ENCODE data around the gene CDKN2AIP. TPM values are rescaled to one million over a fixed set of nuclear protein-coding genes. Genes with fewer than 3 reads are reported as not detected.
A peak's percentile ranks its signal among the peaks of the same experiment; 100 is the strongest.
"Not testable (repeated sequence)": the region's sequence is repeated elsewhere in the genome, so short reads cannot be mapped to it uniquely, and the experiment has no call there.

CDKN2AIP gene
- total RNA-seq, 2 donors from 2014 or later = 14.1 to 15.3 TPM

DNA sequence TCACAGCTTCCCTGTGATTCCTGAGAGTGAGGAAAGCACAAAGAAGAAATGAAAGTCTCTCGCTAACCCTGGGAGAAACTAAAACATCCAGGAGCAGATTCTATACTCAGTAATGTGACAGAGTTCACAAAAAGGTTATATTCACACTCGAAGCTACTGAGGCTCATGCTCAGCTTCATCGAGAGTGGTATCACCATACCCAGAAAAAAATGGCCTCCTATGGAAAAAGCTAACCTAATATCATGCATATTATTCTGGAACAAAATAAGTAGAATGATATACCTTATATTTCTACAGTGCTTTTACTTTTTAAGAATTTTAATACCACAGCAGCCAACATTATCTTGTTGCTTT lies 13.5 kb upstream of the CDKN2AIP start:
- Histone ChIP-seq H3K9ac (ENCODE audit: extremely low read depth, low read length, poor library complexity, severe bottlenecking) (peak overlapping the region; percentile 35), H3K27ac (ENCODE audit: low read depth, low read length) (peak overlapping the region; percentile 65), H3K36me3 (ENCODE audit: control insufficient read depth, insufficient read depth, low read length) (no peaks in the 10 kb centered on the region), H3K4me1 (ENCODE audit: control insufficient read depth, insufficient read depth, low read length) (no peaks in the 10 kb centered on the region), H3K4me3 (ENCODE audit: low read length) (no peak overlapping the region), H3K9me3 (ENCODE audit: control insufficient read depth, low read length) (peaks cover 13% of the 10 kb centered on the region), H3K27me3 (ENCODE audit: control insufficient read depth, insufficient read depth, low read length, poor library complexity, severe bottlenecking) (no peaks in the 10 kb centered on the region)
- whole genome bisulfite sequencing, 2 experiments (ENCODE audit: insufficient coverage in 1 of 2, insufficient read length in 1 of 2) = 17 to 59% methylated on average over 1 to 3 of the region's 3 CpGs
- Mint-ChIP-seq H3K27me3 (ENCODE audit: insufficient read depth) (peaks cover 3% of the 10 kb centered on the region), H3K4me3 (no peak overlapping the region), H3K9me3 (peaks cover 25% of the 10 kb centered on the region), H3K4me1 (peaks cover 7% of the 10 kb centered on the region), H3K36me3 (ENCODE audit: low read depth) (no peaks in the 10 kb centered on the region), H3K27ac (peak overlapping the region; percentile 95)
- TF ChIP-seq, protein P1, sequence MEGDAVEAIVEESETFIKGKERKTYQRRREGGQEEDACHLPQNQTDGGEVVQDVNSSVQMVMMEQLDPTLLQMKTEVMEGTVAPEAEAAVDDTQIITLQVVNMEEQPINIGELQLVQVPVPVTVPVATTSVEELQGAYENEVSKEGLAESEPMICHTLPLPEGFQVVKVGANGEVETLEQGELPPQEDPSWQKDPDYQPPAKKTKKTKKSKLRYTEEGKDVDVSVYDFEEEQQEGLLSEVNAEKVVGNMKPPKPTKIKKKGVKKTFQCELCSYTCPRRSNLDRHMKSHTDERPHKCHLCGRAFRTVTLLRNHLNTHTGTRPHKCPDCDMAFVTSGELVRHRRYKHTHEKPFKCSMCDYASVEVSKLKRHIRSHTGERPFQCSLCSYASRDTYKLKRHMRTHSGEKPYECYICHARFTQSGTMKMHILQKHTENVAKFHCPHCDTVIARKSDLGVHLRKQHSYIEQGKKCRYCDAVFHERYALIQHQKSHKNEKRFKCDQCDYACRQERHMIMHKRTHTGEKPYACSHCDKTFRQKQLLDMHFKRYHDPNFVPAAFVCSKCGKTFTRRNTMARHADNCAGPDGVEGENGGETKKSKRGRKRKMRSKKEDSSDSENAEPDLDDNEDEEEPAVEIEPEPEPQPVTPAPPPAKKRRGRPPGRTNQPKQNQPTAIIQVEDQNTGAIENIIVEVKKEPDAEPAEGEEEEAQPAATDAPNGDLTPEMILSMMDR (conservative IDR thresholded peaks at IDR 0.05) = no peak
- no peak for DNase-seq

DNA sequence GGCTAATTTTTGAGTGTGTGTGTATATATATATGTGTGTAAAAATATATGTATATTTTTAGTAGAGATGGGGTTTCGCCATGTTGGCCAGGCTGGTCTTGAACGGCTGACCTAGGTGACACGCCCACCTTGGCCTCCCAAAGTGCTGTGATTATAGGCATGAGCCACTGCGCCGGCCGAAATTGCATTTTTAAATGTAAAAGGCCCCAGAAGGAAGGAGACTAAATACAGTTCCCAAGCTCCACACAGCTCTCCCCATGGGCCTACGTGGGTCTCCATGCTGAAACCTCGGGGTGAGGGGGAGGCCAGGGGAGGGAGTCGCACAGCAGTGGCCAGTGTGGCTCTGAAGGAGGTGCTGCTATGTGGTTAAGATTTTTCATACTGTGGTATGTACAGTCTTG lies 12.8 kb upstream of the CDKN2AIP start:
- H3K9ac ChIP-seq (ENCODE audit: extremely low read depth, low read length, poor library complexity, severe bottlenecking) = no peak overlapping the region
- H3K27me3 ChIP-seq (ENCODE audit: control insufficient read depth, insufficient read depth, low read length, poor library complexity, severe bottlenecking) = no peaks in the 10 kb centered on the region
- peaks cover 13% of the 10 kb centered on the region for H3K9me3 ChIP-seq (ENCODE audit: control insufficient read depth, low read length)
- 93 to 94% methylated on average over 8 to 9 of the region's 9 CpGs for WGBS, 2 experiments (ENCODE audit: insufficient coverage in 1 of 2, insufficient read length in 1 of 2)
- Mint-ChIP-seq H3K4me3 (no peak overlapping the region), H3K4me1 (peaks cover 10% of the 10 kb centered on the region), H3K36me3 (ENCODE audit: low read depth) (no peaks in the 10 kb centered on the region), H3K9me3 (peaks cover 25% of the 10 kb centered on the region), H3K27me3 (ENCODE audit: insufficient read depth) (peaks cover 3% of the 10 kb centered on the region), H3K27ac (no peak overlapping the region)
- no peak overlapping the region for H3K4me3 ChIP-seq (ENCODE audit: low read length)
- TF ChIP-seq, protein P1 (conservative IDR thresholded peaks at IDR 0.05) = no peak
- H3K27ac ChIP-seq (ENCODE audit: low read depth, low read length) = no peak overlapping the region
- no peak for DNase-seq
- no peaks in the 10 kb centered on the region for H3K36me3 ChIP-seq (ENCODE audit: control insufficient read depth, insufficient read depth, low read length)
- H3K4me1 ChIP-seq (ENCODE audit: control insufficient read depth, insufficient read depth, low read length) = no peaks in the 10 kb centered on the region

DNA sequence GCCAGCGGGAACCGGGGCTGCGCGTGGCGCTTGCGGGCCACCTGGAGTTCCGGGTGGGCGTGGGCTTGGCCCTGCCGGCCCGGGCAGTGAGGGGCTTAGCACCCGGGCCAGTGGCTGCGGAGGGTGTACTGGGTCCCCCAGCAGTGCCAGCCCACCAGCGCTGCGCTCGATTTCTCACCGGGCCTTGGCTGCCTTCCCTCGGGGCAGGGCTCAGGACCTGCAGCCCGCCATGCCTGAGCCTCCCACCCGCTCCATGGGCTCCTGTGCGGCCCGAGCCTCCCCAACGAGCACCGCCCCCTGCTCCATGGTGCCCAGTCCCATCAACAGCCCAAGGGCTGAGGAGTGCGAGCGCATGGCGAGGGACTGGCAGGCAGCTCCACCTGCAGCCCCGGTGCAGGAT lies 11.3 kb upstream of the CDKN2AIP start:
- not testable (repeated sequence) for H3K27ac ChIP-seq (ENCODE audit: low read depth, low read length); H3K4me1 ChIP-seq (ENCODE audit: control insufficient read depth, insufficient read depth, low read length); DNase-seq; H3K36me3 ChIP-seq (ENCODE audit: control insufficient read depth, insufficient read depth, low read length); H3K27ac Mint-ChIP-seq; H3K9ac ChIP-seq (ENCODE audit: extremely low read depth, low read length, poor library complexity, severe bottlenecking); H3K36me3 Mint-ChIP-seq (ENCODE audit: low read depth); H3K27me3 ChIP-seq (ENCODE audit: control insufficient read depth, insufficient read depth, low read length, poor library complexity, severe bottlenecking); H3K4me3 Mint-ChIP-seq; H3K27me3 Mint-ChIP-seq (ENCODE audit: insufficient read depth); H3K4me3 ChIP-seq (ENCODE audit: low read length)
- WGBS, 2 experiments (ENCODE audit: insufficient coverage in 1 of 2, insufficient read length in 1 of 2) = 91% methylated on average over 27 of the region's 27 CpGs; no CpG with 5 or more reads in 1 of the 2 experiments
- peaks cover 13% of the 10 kb centered on the region for H3K9me3 ChIP-seq (ENCODE audit: control insufficient read depth, low read length)
- H3K4me1 Mint-ChIP-seq = peaks cover 10% of the 10 kb centered on the region
- H3K9me3 Mint-ChIP-seq = peaks cover 25% of the 10 kb centered on the region

DNA sequence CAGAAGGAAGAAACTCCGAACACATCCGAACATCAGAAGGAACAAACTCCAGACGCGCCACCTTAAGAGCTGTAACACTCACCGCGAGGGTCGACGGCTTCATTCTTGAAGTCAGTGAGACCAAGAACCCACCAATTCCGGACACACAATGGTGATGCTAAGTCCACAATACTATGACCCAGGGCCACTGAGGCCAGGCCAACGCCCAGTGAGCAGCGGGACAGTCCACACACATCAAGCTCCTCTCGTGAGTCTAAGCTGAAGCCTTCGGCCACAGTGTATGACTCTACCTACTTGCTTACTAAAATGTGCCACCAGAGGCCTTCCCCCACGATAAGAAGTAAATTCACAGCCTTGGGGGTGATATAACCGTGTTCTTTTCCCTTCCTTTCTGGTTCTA lies 10.2 kb upstream of the CDKN2AIP start:
- H3K27ac ChIP-seq (ENCODE audit: low read depth, low read length) = no peak overlapping the region
- no peaks in the 10 kb centered on the region for H3K4me1 ChIP-seq (ENCODE audit: control insufficient read depth, insufficient read depth, low read length)
- H3K36me3 ChIP-seq (ENCODE audit: control insufficient read depth, insufficient read depth, low read length) = no peaks in the 10 kb centered on the region
- Mint-ChIP-seq H3K9me3 (peaks cover 25% of the 10 kb centered on the region), H3K4me3 (no peak overlapping the region), H3K27me3 (ENCODE audit: insufficient read depth) (peaks cover 3% of the 10 kb centered on the region), H3K27ac (no peak overlapping the region), H3K36me3 (ENCODE audit: low read depth) (no peaks in the 10 kb centered on the region), H3K4me1 (peaks cover 10% of the 10 kb centered on the region)
- H3K27me3 ChIP-seq (ENCODE audit: control insufficient read depth, insufficient read depth, low read length, poor library complexity, severe bottlenecking) = no peaks in the 10 kb centered on the region
- H3K9ac ChIP-seq (ENCODE audit: extremely low read depth, low read length, poor library complexity, severe bottlenecking) = no peak overlapping the region
- no peak for DNase-seq
- TF ChIP-seq, protein P1 (conservative IDR thresholded peaks at IDR 0.05) = no peak
- H3K4me3 ChIP-seq (ENCODE audit: low read length) = no peak overlapping the region
- H3K9me3 ChIP-seq (ENCODE audit: control insufficient read depth, low read length) = peaks cover 13% of the 10 kb centered on the region
- WGBS, 2 experiments (ENCODE audit: insufficient coverage in 1 of 2, insufficient read length in 1 of 2) = 90 to 96% methylated on average over 14 to 15 of the region's 15 CpGs
